Astrocyte of the spinal cord (primary cell): Measurements from ENCODE around the gene AK5.

Experiments
- DNase-seq: peaks from one replicate; pipeline ENCODE4 v3.0.0; 2011; ENCODE audit warnings: low read depth, low spot score
- H3K4me3 ChIP-seq: 2 replicates; pipeline ENCODE4 v1.5.1; 2011; ENCODE audit warnings: low read depth, mild to moderate bottlenecking, low read length, moderate library complexity
- CTCF ChIP-seq: IDR thresholded peaks from 2 replicates; pipeline ENCODE4 v1.5.1; 2012; ENCODE audit warnings: low read depth, mild to moderate bottlenecking, low read length, inconsistent platforms
- in situ Hi-C: cut with HindIII; loops from 2 replicates; pipeline ENCODE4 v1.10.0; 2017; ENCODE audit warnings: low sequenced_read_pairs

AK5 gene

DNA sequence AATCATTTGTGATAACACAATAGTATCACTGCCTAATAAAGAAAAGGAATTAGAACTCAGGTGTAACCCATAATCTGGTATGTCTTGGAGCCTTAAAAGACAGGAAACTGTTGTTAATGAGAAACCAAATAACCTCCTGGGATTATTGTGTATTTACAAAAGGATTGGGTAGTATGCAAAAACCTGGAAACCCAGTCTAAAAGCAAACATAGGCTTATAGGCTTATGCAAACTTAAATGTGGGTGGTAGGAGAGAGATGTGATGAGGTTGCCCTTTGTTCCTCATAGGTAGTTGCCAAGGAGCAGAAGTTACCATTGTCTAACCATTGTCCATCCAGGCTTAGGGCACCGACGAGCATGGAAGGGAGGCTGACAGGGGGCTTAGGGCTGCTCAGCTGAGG lies 165.8 kb downstream of the AK5 start:
- no peak overlapping the region for H3K4me3 ChIP-seq
- in situ Hi-C loops = no loop called here
- DNase-seq = no peak
- no peak for TF ChIP-seq CTCF

DNA sequence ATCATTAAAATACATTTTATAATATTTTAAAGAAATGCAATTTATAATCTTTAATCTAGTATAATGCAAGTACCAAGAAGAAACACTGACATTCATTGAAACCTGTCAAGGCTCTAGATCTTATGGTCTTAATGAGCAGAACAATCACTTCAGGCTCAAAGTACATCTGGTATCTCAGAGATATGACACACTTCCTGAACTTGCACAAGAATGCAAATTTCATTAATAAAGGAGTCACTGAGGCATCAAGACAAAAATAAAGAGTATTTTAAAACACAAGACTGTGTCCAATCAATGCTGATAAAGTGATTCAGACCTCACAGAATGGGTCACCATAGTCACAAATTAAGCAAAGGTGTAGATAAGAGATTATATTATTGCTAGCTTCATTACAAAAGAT lies 178.1 kb downstream of the AK5 start:
- in situ Hi-C loops = no loop called here
- TF ChIP-seq CTCF = no peak
- no peak overlapping the region for H3K4me3 ChIP-seq
- DNase-seq = no peak

DNA sequence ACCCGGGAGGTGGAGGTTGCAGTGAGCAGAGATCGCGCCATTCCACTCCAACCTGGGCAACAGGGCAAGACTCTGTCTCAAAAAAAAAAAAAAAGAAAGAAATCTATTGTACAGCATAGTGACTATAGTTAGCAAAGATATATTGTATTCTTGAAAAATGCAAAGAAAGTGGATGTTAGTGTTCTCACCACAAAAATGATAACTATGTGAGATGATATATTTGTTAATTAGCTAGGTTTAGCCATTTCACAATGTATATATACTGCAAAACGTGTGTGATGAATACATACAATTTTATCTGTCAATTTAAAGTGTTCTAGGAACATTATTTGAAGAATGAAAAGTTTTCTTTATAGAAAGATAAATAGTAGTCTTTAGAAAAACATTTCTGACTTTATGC lies 179.9 kb downstream of the AK5 start:
- no peak overlapping the region for H3K4me3 ChIP-seq
- no peak for TF ChIP-seq CTCF
- in situ Hi-C loops = no loop called here
- DNase-seq = no peak

- no peak for DNase-seq
- in situ Hi-C loops = no loop called here
Measured at GRCh38 chr1:77463216-77463615, 181.4 kb downstream of the AK5 start.

DNA sequence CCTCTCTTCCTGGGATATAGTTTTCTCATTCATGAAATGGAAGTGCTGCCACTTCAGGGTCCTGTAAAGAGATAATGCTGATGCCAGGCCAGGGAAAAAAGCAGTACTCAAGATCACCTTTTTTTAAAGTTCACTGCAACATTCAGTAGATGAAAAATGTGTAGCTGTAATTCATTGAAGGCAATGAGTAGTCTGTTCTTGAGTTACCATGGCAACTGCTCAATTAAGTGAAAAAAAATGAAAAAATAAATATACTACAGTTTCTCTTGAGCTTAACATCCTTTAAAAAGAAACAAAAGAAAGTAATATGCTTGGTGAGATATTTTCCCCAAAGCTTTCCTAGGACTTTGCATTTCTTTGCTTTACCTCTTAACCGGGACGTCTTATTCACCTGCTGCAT lies 183.3 kb downstream of the AK5 start:
- no peak overlapping the region for H3K4me3 ChIP-seq
- in situ Hi-C loops = no loop called here
- no peak for TF ChIP-seq CTCF
- no peak for DNase-seq

More at GRCh38 chr1:77463216-77463615, 181.4 kb downstream of the AK5 start:
- no peak for TF ChIP-seq CTCF
- H3K4me3 ChIP-seq = no peak overlapping the region

- in situ Hi-C loops = no loop called here
- no peak for TF ChIP-seq CTCF
- H3K4me3 ChIP-seq = no peak overlapping the region
- DNase-seq = no peak
Measured at GRCh38 chr1:77465922-77466321, 184.1 kb downstream of the AK5 start.

DNA sequence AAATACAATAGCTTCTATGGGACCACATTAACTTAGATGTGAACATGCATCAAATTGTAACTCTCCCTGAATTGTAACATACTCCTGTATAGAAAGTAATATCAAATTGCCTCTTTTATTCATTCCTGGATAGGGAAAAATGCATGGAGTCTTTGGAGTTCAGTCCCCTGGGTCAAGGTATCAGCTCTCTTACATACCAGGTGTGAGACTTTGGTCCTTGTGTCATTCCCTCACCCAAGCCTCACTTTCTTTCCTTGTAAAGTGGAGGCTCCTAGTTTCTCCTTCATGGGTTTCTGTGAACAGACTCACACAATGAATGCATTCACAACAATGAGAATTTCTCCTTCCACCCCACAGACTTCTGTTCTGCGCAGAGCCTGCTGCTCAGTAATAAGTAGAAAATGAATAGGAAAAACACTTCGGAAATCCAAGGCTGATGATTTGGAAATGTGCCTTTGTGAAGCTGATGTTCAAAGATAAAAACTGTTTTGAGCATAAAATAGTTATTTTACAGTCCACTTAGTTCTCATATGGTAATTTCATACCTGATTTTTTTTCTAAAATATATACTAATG lies 185.3 kb downstream of the AK5 start:
- DNase-seq = no peak
- in situ Hi-C loops = no loop called here
- no peak for TF ChIP-seq CTCF
- H3K4me3 ChIP-seq = no peak overlapping the region
